Gastrocnemius medialis (tissue), 4 donors: Measurements from ENCODE around the gene PIK3CG. TPM values are rescaled to one million over a fixed set of nuclear protein-coding genes. Genes with fewer than 3 reads are reported as not detected.
"Not testable (repeated sequence)": the region's sequence is repeated elsewhere in the genome, so short reads cannot be mapped to it uniquely, and the experiment has no call there.

ENCODE experiments used
- ATAC-seq, 2 donors: fragments of 150-250 bp; one replicate each; pipeline ENCODE4 v1.9.1; 2016
- DNase-seq, 2 donors: peaks; one replicate each; pipeline ENCODE4 v3.0.0-alpha.2; 2019
- H3K27ac ChIP-seq, 4 donors: fragments of 200-600 bp; sonication (generic); 1 replicate in 1 of 4; 2 replicates in 3 of 4; pipeline ENCODE4 v1.5.1; 2016 to 2018; ENCODE audit warnings: mild to moderate bottlenecking in 2 of 4, moderate library complexity in 1 of 4
- H3K27me3 ChIP-seq, 3 donors: fragments of 200-600 bp; sonication (generic) in 2 of 3; 1 replicate in 1 of 3; 2 replicates in 2 of 3; pipeline versions ENCODE4 v1.5.1 to v1.6.0; 2016 to 2019; ENCODE audit warnings: mild to moderate bottlenecking in 1 of 3, moderate library complexity in 1 of 3
- H3K36me3 ChIP-seq, 2 donors: fragments of 200-600 bp; sonication (generic) in 1 of 2; one replicate each; pipeline ENCODE4 v1.5.1; 2017 to 2018
- H3K4me1 ChIP-seq, 2 donors: fragments of 200-600 bp; sonication (generic) in 1 of 2; one replicate each; pipeline ENCODE4 v1.5.1; 2016 to 2017; ENCODE audit warnings: mild to moderate bottlenecking in 2 of 2
- H3K4me3 ChIP-seq, 4 donors: fragments of 200-600 bp; sonication (generic) in 3 of 4; 1 replicate in 1 of 4; 2 replicates in 3 of 4; pipeline ENCODE4 v1.5.1; 2016 to 2019; ENCODE audit warnings: mild to moderate bottlenecking in 2 of 4
- H3K9me3 ChIP-seq, 3 donors: fragments of 200-600 bp; sonication (generic) in 2 of 3; 1 replicate in 1 of 3; 2 replicates in 2 of 3; pipeline ENCODE4 v1.5.1; 2016 to 2019
- CTCF ChIP-seq, 5 experiments: fragments of 450-650 bp in 3 of 5; fragments of 200-600 bp in 2 of 5; sonication (generic) in 2 of 5; IDR thresholded peaks in 4 of 5; conservative IDR thresholded peaks in 1 of 5; 1 replicate in 4 of 5; 2 replicates in 1 of 5; pipeline ENCODE4 v1.5.1; 2016 to 2019; ENCODE audit warnings: antibody characterized with exemption in 5 of 5, mild to moderate bottlenecking in 3 of 5, moderate library complexity in 3 of 5
- POLR2A ChIP-seq, 2 donors: fragments of 450-650 bp; IDR thresholded peaks; one replicate each; pipeline ENCODE4 v1.6.1; 2017; ENCODE audit warnings: antibody characterized with exemption in 2 of 2, mild to moderate bottlenecking in 2 of 2, moderate library complexity in 2 of 2
- in situ Hi-C, 4 donors: fragments of 200-750 bp; cut with MboI; loops; one replicate each; pipeline versions ENCODE4 v1.15.0 to v1.8.0; 2017; ENCODE audit warnings: low sequenced_read_pairs in 4 of 4
- intact Hi-C: fragments of 100-400 bp; cut with DNase I; formaldehyde crosslinking; loops from one replicate; pipeline ENCODE4 v1.15.1; 2023; ENCODE audit warnings: low total_unique reads
- total RNA-seq, 4 donors: library from RNA; depleted of rRNA; stranded (reverse); fragments of >200 nt; gene quantifications; one replicate each; pipeline versions ENCODE4 v1.1.0 to v1.2.3, GENCODE V29; 2016

PIK3CG gene
- total RNA-seq, 4 donors from 2014 or later, result 0.51 to 1.4 (median 0.83) TPM

GRCh38 chr7:106918991-106919390, 53.9 kb downstream of the PIK3CG start:
- H3K27me3 ChIP-seq, result no peaks in the 10 kb centered on the region
- no peaks in the 10 kb centered on the region for H3K9me3 ChIP-seq
- H3K36me3 ChIP-seq, result no peaks in the 10 kb centered on the region
- in situ Hi-C loops, result no loop called here
- intact Hi-C loops, result no loop called here
- no peak overlapping the region for H3K4me3 ChIP-seq
- no peaks in the 10 kb centered on the region for H3K4me1 ChIP-seq
- no peak for TF ChIP-seq CTCF (IDR thresholded peaks at IDR 0.05 in 4 of 5, conservative IDR thresholded peaks at IDR 0.05 in 1 of 5)
- TF ChIP-seq POLR2A (IDR thresholded peaks at IDR 0.05), result no peak
- H3K27ac ChIP-seq, result no peak overlapping the region
- DNase-seq (no peak), ATAC-seq (no peak)

DNA sequence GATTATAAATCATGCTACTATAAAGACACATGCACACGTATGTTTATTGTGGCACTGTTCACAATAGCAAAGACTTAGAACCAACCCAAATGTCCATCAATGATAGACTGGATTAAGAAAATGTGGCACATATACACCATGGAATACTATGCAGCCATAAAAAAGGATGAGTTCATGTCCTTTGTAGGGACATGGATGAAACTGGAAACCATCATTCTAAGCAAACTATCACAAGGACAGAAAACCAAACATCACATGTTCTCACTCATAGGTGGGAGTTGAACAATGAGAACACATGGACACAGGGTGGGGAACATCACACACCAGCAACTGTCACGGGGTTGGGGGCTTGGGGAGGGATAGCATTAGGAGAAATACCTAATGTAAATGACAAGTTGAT, 59.4 kb downstream of the PIK3CG start:
- DNase-seq, H3K27me3 ChIP-seq, H3K27ac ChIP-seq, intact Hi-C loops, H3K9me3 ChIP-seq, H3K4me3 ChIP-seq, in situ Hi-C loops, ATAC-seq, H3K36me3 ChIP-seq, H3K4me1 ChIP-seq: not testable (repeated sequence)

DNA sequence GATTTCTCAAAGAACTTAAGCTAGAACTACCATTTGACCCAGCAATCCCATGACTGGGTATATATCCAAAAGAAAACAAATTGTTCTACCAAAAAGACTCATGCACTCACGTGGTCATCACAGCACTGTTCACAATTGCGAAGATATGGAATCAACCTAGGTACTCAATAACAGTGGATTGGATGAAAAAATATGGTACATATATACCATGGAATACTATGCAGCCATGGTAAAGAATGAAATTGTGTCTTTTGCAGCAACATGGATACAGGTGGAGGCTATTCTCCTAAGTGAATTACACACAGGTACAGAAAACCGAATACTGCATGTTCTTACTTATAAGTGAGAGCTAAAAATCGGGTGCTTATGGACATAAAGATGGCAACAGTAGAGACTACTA, 61.8 kb downstream of the PIK3CG start:
- no peak for DNase-seq
- Histone ChIP-seq H3K27ac (no peak overlapping the region), H3K9me3 (no peaks in the 10 kb centered on the region), H3K36me3 (no peaks in the 10 kb centered on the region), H3K4me1 (no peaks in the 10 kb centered on the region), H3K4me3 (no peak overlapping the region), H3K27me3 (no peaks in the 10 kb centered on the region)
- ATAC-seq, result no peak
- TF ChIP-seq CTCF (IDR thresholded peaks at IDR 0.05 in 4 of 5, conservative IDR thresholded peaks at IDR 0.05 in 1 of 5), result no peak
- TF ChIP-seq POLR2A (IDR thresholded peaks at IDR 0.05), result no peak
- in situ Hi-C loops, result loop anchor here in 1 of 4 donors (25.0 kb wide), 1 partner anchor 210 kb away; no protein-coding TSS in a partner anchor
- intact Hi-C loops, result no loop called here

- in situ Hi-C loops, result loop anchor here in 1 of 4 donors (25.0 kb wide), 1 partner anchor 210 kb away; no protein-coding TSS in a partner anchor
- Histone ChIP-seq H3K27ac (no peak overlapping the region), H3K4me1 (no peaks in the 10 kb centered on the region), H3K36me3 (no peaks in the 10 kb centered on the region), H3K27me3 (no peaks in the 10 kb centered on the region), H3K9me3 (no peaks in the 10 kb centered on the region), H3K4me3 (no peak overlapping the region)
- DNase-seq (no peak), ATAC-seq (no peak)
- intact Hi-C loops, result no loop called here
- TF ChIP-seq POLR2A (IDR thresholded peaks at IDR 0.05) (no peak), CTCF (IDR thresholded peaks at IDR 0.05 in 4 of 5, conservative IDR thresholded peaks at IDR 0.05 in 1 of 5) (no peak)
These were observed 62.5 kb downstream of the PIK3CG start for GRCh38 chr7:106927536-106927935.

GRCh38 chr7:106929616-106930015, 64.5 kb downstream of the PIK3CG start:
- H3K9me3 ChIP-seq, H3K27me3 ChIP-seq, intact Hi-C loops, H3K36me3 ChIP-seq, H3K27ac ChIP-seq, H3K4me3 ChIP-seq, DNase-seq, H3K4me1 ChIP-seq, ATAC-seq: not testable (repeated sequence)
- in situ Hi-C loops, result loop anchor here in 1 of 4 donors (25.0 kb wide), 1 partner anchor 208 kb away; no protein-coding TSS in a partner anchor

DNA sequence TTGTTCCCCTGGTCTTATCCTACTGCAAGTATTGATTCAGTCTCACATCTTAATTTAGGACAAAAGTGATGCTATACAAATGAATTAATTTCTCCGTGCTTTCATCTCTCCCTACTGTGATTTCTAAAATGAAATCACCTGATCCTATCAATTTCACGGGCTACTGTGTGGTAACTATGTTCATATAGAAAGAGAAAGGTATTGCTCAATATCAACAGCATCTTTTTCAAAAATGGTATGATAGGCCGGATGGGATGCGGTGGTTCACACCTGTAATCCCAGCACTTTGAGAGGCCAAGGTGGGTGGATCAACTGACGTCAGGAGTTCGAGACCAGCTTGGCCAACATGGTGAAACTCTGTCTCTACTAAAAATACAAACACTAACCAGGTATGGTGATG, 71.2 kb downstream of the PIK3CG start:
- DNase-seq, result no peak
- Histone ChIP-seq H3K4me3 (no peak overlapping the region), H3K27me3 (no peaks in the 10 kb centered on the region), H3K27ac (no peak overlapping the region), H3K36me3 (no peaks in the 10 kb centered on the region), H3K9me3 (no peaks in the 10 kb centered on the region), H3K4me1 (no peaks in the 10 kb centered on the region)
- no peak for ATAC-seq
- intact Hi-C loops (no loop called here), in situ Hi-C loops (loop anchor here in 1 of 4 donors (25.0 kb wide), 1 partner anchor 201 kb away; no protein-coding TSS in a partner anchor)
- no peak for TF ChIP-seq CTCF (IDR thresholded peaks at IDR 0.05 in 4 of 5, conservative IDR thresholded peaks at IDR 0.05 in 1 of 5)
- no peak for TF ChIP-seq POLR2A (IDR thresholded peaks at IDR 0.05)

DNA sequence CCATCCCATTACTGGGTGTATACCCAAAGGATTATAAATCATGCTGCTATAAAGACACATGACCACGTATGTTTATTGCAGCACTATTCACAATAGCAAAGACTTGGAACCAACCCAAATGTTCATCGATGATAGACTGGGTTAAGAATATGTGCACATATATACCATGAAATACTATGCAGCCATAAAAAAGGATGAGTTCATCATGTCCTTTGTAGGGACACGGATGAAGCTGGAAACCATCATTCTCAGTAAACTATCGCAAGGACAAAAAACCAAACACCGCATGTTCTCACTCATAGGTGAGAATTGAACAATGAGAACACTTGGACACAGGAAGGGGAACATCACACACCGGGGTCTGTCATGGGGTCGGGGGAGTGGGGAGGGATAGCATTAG, 73.0 kb downstream of the PIK3CG start:
- ATAC-seq, H3K27ac ChIP-seq, H3K9me3 ChIP-seq, DNase-seq, H3K4me1 ChIP-seq, H3K27me3 ChIP-seq, H3K36me3 ChIP-seq, H3K4me3 ChIP-seq, intact Hi-C loops: not testable (repeated sequence)
- in situ Hi-C loops, result loop anchor here in 1 of 4 donors (25.0 kb wide), 1 partner anchor 199 kb away; no protein-coding TSS in a partner anchor
